NCI-H2227 (cell line): ENCODE results near the gene STYXL1.
"Not testable (repeated sequence)": the region's sequence is repeated elsewhere in the genome, so short reads cannot be mapped to it uniquely, and the experiment has no call there.

Experiments used
- DNase-seq: peaks from one replicate; lab custom pipeline; 2025; ENCODE audit not compliant: unreplicated experiment; lab: John Stamatoyannopoulos, UW

STYXL1 gene

GRCh38 chr7:76066716-76067503 lies 19.1 kb upstream of the STYXL1 start:
- no peak for DNase-seq

- no peak for DNase-seq
Observed at GRCh38 chr7:76065016-76065612, 17.3 kb upstream of the STYXL1 start.

GRCh38 chr7:76064208-76064970 lies 16.6 kb upstream of the STYXL1 start:
- DNase-seq = no peak

GRCh38 chr7:76063525-76063924 lies 15.7 kb upstream of the STYXL1 start:
- DNase-seq = peak; percentile 35

GRCh38 chr7:76063114-76063513 lies 15.3 kb upstream of the STYXL1 start:
- no peak for DNase-seq

GRCh38 chr7:76062254-76062653 lies 14.5 kb upstream of the STYXL1 start:
- DNase-seq = no peak

- no peak for DNase-seq
Observed at GRCh38 chr7:76060842-76061241, 13.0 kb upstream of the STYXL1 start.

GRCh38 chr7:76058745-76059144 lies 10.9 kb upstream of the STYXL1 start:
- not testable (repeated sequence) for DNase-seq

GRCh38 chr7:76057813-76058145 lies 10.0 kb upstream of the STYXL1 start:
- no peak for DNase-seq

- DNase-seq = no peak
Observed at GRCh38 chr7:76057103-76057812, 9.5 kb upstream of the STYXL1 start.

GRCh38 chr7:76056241-76056640 lies 8.4 kb upstream of the STYXL1 start:
- DNase-seq = no peak

- DNase-seq = peak; percentile 85
Observed at GRCh38 chr7:76054123-76055120, 6.6 kb upstream of the STYXL1 start.

GRCh38 chr7:76053461-76053860 lies 5.7 kb upstream of the STYXL1 start:
- DNase-seq = peak; percentile 18

GRCh38 chr7:76052681-76053080 lies 4.9 kb upstream of the STYXL1 start:
- not testable (repeated sequence) for DNase-seq

GRCh38 chr7:76051840-76052239 lies 4.0 kb upstream of the STYXL1 start:
- no peak for DNase-seq

GRCh38 chr7:76050545-76050944 lies 2.7 kb upstream of the STYXL1 start:
- DNase-seq = no peak

- no peak for DNase-seq
Observed at GRCh38 chr7:76049295-76049694, 1.5 kb upstream of the STYXL1 start.

GRCh38 chr7:76048668-76048988 lies 828 bp upstream of the STYXL1 start:
- DNase-seq = peak; percentile 57

- no peak for DNase-seq
Observed at GRCh38 chr7:76047305-76047810, 442 bp downstream of the STYXL1 start.

GRCh38 chr7:76044375-76044865 lies 3.4 kb downstream of the STYXL1 start:
- DNase-seq = no peak
